Keratinocyte (primary cell): ENCODE data around the gene CFLAR. TPM values are rescaled to one million over a fixed set of nuclear protein-coding genes. Genes with fewer than 3 reads are reported as not detected.
A peak's percentile ranks its signal among the peaks of the same experiment; 100 is the strongest.
"Not testable (repeated sequence)": the region's sequence is repeated elsewhere in the genome, so short reads cannot be mapped to it uniquely, and the experiment has no call there.

ENCODE experiments used
- DNase-seq: peaks from one replicate; pipeline ENCODE4 v3.0.0-alpha.2; 2011; ENCODE audit warnings: low read depth, missing footprints, low spot score
- FAIRE-seq: peaks from 2 replicates; lab custom pipeline; 2011; peaks lifted over from hg19 to GRCh38; lab: Jason Lieb, UNC
- H2AFZ ChIP-seq: 2 replicates; pipeline ENCODE4 v1.6.0; 2012; ENCODE audit warnings: low read length, control low read depth, inconsistent platforms; ENCODE audit not compliant: control insufficient read depth
- H3K27ac ChIP-seq: 2 replicates; pipeline ENCODE4 v1.5.1; 2011; ENCODE audit warnings: low read length; ENCODE audit not compliant: control insufficient read depth, insufficient read depth
- H3K27me3 ChIP-seq: 3 replicates; pipeline ENCODE4 v1.6.0; 2011; ENCODE audit warnings: low read length; ENCODE audit not compliant: control insufficient read depth, insufficient read depth; ENCODE audit errors: extremely low read depth
- H3K36me3 ChIP-seq, 2 experiments: 2 replicates in 1 of 2; 3 replicates in 1 of 2; pipeline ENCODE4 v1.5.1; 2011; ENCODE audit warnings: low read length in 2 of 2, mild to moderate bottlenecking in 1 of 2; ENCODE audit not compliant: control insufficient read depth in 2 of 2, insufficient read depth in 2 of 2; ENCODE audit errors: extremely low read depth in 1 of 2
- H3K4me1 ChIP-seq: 3 replicates; pipeline ENCODE4 v1.5.1; 2011; ENCODE audit warnings: low read length; ENCODE audit not compliant: control insufficient read depth, insufficient read depth; ENCODE audit errors: extremely low read depth
- H3K4me2 ChIP-seq: 3 replicates; pipeline ENCODE4 v1.6.0; 2011; ENCODE audit warnings: low read depth, low read length; ENCODE audit not compliant: control insufficient read depth, insufficient read depth; ENCODE audit errors: extremely low read depth
- H3K4me3 ChIP-seq, 3 experiments: fragments of 200-600 bp in 1 of 3; sonication (generic) in 1 of 3; 2 replicates in 2 of 3; 3 replicates in 1 of 3; pipeline ENCODE4 v1.5.1; 2011 to 2016; ENCODE audit warnings: low read length in 3 of 3, mild to moderate bottlenecking in 3 of 3, control low read depth in 2 of 3, inconsistent platforms in 1 of 3, low read depth in 1 of 3, mixed read lengths in 1 of 3, mixed run types in 1 of 3, moderate library complexity in 1 of 3; ENCODE audit not compliant: control insufficient read depth in 2 of 3, insufficient read depth in 2 of 3; ENCODE audit errors: extremely low read depth in 1 of 3
- H3K79me2 ChIP-seq: 2 replicates; pipeline ENCODE4 v1.6.0; 2012; ENCODE audit warnings: low read length; ENCODE audit not compliant: control insufficient read depth, insufficient read depth
- H3K9ac ChIP-seq: 3 replicates; pipeline ENCODE4 v1.6.0; 2011; ENCODE audit warnings: low read length; ENCODE audit not compliant: control insufficient read depth, insufficient read depth; ENCODE audit errors: extremely low read depth
- H3K9me1 ChIP-seq: 3 replicates; pipeline ENCODE4 v1.6.0; 2011; ENCODE audit warnings: low read length; ENCODE audit not compliant: control insufficient read depth, insufficient read depth; ENCODE audit errors: extremely low read depth
- H3K9me3 ChIP-seq: 2 replicates; pipeline ENCODE4 v1.5.1; 2012; ENCODE audit warnings: low read depth, low read length; ENCODE audit not compliant: control insufficient read depth
- H4K20me1 ChIP-seq: 3 replicates; pipeline ENCODE4 v1.6.0; 2011; ENCODE audit warnings: low read length; ENCODE audit not compliant: control insufficient read depth, insufficient read depth; ENCODE audit errors: extremely low read depth
- EZH2 ChIP-seq: IDR thresholded peaks from one replicate; pipeline ENCODE4 v1.6.1; 2012; ENCODE audit warnings: inconsistent platforms, mild to moderate bottlenecking, low read length, moderate library complexity
- dilution Hi-C: fragments of 300-500 bp; cut with MboI; formaldehyde crosslinking; loops from one replicate; pipeline ENCODE4 v1.7.0; 2020; ENCODE audit warnings: low sequenced_read_pairs; ENCODE audit not compliant: extremely low pct_ligation_motif_present
- polyA plus RNA-seq, 5 experiments: library from polyadenylated mRNA; depleted of rRNA in 3 of 5; stranded (reverse) in 3 of 5; stranded (forward) in 1 of 5; unstranded in 1 of 5; fragments of >200 nt; gene quantifications; 1 replicate in 1 of 5; 2 replicates in 3 of 5; 3 replicates in 1 of 5; pipeline versions ENCODE4 v1.2.1 to v1.2.3, GENCODE V29; 2011 to 2012; ENCODE audit warnings: missing spikeins in 2 of 5, low read depth in 1 of 5, low replicate concordance in 1 of 5
- TF ChIP-seq, protein P1 (sequence below), 3 experiments: IDR thresholded peaks in 1 of 3; conservative IDR thresholded peaks in 1 of 3; optimal IDR thresholded peaks in 1 of 3; 2 replicates in 2 of 3; 3 replicates in 1 of 3; pipeline versions ENCODE3 to v1.5.1; 2011; ENCODE audit warnings: low read length in 3 of 3, mild to moderate bottlenecking in 3 of 3, moderate library complexity in 2 of 3, control low read depth in 1 of 3, inconsistent platforms in 1 of 3; ENCODE audit not compliant: insufficient read depth in 2 of 3; ENCODE audit errors: extremely low read depth in 1 of 3

Gene CFLAR
- polyA plus RNA-seq, 1 donor (not counting 4 experiments of a cell fraction or from before 2014, with no cell fraction given), result 37.3 TPM

DNA sequence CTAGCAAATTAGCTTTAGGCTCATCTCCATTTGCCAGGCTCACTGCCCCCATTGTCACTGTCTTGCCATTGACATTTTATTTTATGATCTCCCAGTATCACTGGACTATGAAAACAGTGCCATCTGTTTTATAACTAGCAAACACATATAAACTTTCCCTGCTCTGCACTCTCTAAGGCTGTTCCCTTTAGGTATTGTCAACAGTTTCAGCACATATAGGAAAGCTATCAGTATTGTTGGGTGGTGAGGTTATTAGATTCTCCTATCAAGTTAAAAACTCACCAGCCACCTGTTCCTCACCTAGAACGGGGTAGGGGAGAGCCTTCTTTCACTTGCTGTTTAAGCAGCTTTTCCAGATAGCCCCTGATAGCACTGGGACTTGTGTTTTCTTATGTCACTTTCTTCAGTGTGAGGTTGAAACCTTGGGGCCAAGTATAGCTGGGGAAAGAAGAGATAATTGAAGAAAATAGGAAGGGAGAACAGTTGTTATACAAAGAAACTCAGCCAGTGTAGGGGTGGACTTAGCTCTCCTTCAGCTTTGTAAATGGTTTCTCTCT lies 32.5 kb downstream of the CFLAR start:
- Histone ChIP-seq H3K4me3 (peak overlapping the region in 2 of 3 experiments; percentile 2 to 14), H3K27me3 (no peaks in the 10 kb centered on the region), H3K4me1 (peaks cover 47% of the 10 kb centered on the region), H3K4me2 (peak overlapping the region; percentile 68), H3K9me3 (no peaks in the 10 kb centered on the region), H3K9ac (peak overlapping the region; percentile 75), H3K79me2 (peaks cover 11% of the 10 kb centered on the region), H4K20me1 (no peaks in the 10 kb centered on the region), H3K36me3 (peaks cover 11 to 16% of the 10 kb centered on the region in 2 experiments), H3K9me1 (no peaks in the 10 kb centered on the region), H2AFZ (no peak overlapping the region), H3K27ac (peak overlapping the region; percentile 96)
- no peak for FAIRE-seq
- dilution Hi-C loops, result no loop called here
- TF ChIP-seq, protein P1, sequence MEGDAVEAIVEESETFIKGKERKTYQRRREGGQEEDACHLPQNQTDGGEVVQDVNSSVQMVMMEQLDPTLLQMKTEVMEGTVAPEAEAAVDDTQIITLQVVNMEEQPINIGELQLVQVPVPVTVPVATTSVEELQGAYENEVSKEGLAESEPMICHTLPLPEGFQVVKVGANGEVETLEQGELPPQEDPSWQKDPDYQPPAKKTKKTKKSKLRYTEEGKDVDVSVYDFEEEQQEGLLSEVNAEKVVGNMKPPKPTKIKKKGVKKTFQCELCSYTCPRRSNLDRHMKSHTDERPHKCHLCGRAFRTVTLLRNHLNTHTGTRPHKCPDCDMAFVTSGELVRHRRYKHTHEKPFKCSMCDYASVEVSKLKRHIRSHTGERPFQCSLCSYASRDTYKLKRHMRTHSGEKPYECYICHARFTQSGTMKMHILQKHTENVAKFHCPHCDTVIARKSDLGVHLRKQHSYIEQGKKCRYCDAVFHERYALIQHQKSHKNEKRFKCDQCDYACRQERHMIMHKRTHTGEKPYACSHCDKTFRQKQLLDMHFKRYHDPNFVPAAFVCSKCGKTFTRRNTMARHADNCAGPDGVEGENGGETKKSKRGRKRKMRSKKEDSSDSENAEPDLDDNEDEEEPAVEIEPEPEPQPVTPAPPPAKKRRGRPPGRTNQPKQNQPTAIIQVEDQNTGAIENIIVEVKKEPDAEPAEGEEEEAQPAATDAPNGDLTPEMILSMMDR (optimal IDR thresholded peaks at IDR 0.05 in 1 of 3, IDR thresholded peaks at IDR 0.05 in 1 of 3, conservative IDR thresholded peaks at IDR 0.05 in 1 of 3; ENCODE audit: extremely low read depth in 1 of 3, insufficient read depth in 2 of 3, low read length in 3 of 3), result no peak
- no peak for TF ChIP-seq EZH2
- no peak for DNase-seq

- dilution Hi-C loops, result no loop called here
- TF ChIP-seq EZH2, result no peak
- TF ChIP-seq, protein P1 (optimal IDR thresholded peaks at IDR 0.05 in 1 of 3, IDR thresholded peaks at IDR 0.05 in 1 of 3, conservative IDR thresholded peaks at IDR 0.05 in 1 of 3; ENCODE audit: extremely low read depth in 1 of 3, insufficient read depth in 2 of 3, low read length in 3 of 3), result no peak
- H3K36me3 ChIP-seq, result peaks cover 11 to 16% of the 10 kb centered on the region in 2 experiments
These were observed 33.3 kb downstream of the CFLAR start for GRCh38 chr2:201149064-201149820.

DNA sequence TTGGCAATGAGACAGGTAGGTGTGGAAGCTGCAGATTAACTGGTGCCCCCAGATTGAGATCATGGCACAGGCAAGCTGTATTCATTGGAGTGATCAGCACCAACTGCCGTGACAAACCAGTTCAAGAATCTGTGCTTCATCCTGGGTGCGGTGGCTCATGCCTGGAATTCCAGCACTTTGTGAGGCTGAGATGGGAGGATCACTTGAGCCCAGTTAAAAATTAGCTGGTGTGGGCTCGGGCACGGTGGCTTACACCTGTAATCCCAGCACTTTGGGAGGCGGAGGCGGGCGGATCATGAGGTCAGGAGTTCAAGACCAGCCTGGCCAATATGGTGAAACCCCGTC lies 33.8 kb downstream of the CFLAR start:
- peaks cover 16% of the 10 kb centered on the region for H3K79me2 ChIP-seq
- H3K27me3 ChIP-seq, H4K20me1 ChIP-seq, H3K9me3 ChIP-seq, H3K9me1 ChIP-seq, dilution Hi-C loops, H2AFZ ChIP-seq: not testable (repeated sequence)
- H3K27ac ChIP-seq, result peak overlapping the region; percentile 96
- DNase-seq, result peak; percentile 75
- peaks cover 13 to 16% of the 10 kb centered on the region in 2 experiments for H3K36me3 ChIP-seq
- peak overlapping the region; percentile 75 for H3K9ac ChIP-seq
- peak; percentile 67 for FAIRE-seq
- peaks cover 47% of the 10 kb centered on the region for H3K4me1 ChIP-seq
- H3K4me3 ChIP-seq, result peak overlapping the region; percentile 4 to 43 (median 20)
- H3K4me2 ChIP-seq, result peak overlapping the region; percentile 68

More at GRCh38 chr2:201149064-201149820, 33.3 kb downstream of the CFLAR start:
- peak overlapping the region; percentile 68 for H3K4me2 ChIP-seq
- peaks cover 12% of the 10 kb centered on the region for H3K79me2 ChIP-seq
- peak overlapping the region; percentile 96 for H3K27ac ChIP-seq
- no peaks in the 10 kb centered on the region for H3K9me3 ChIP-seq
- H2AFZ ChIP-seq, result no peak overlapping the region
- peak overlapping the region; percentile 75 for H3K9ac ChIP-seq
- no peaks in the 10 kb centered on the region for H3K27me3 ChIP-seq
- H4K20me1 ChIP-seq, result no peaks in the 10 kb centered on the region
- FAIRE-seq (peak; percentile 88), DNase-seq (no peak)
- H3K4me1 ChIP-seq, result peaks cover 47% of the 10 kb centered on the region
- H3K4me3 ChIP-seq, result peak overlapping the region; percentile 4 to 43 (median 20)
- H3K9me1 ChIP-seq, result no peaks in the 10 kb centered on the region
